ENCODE measurements around the gene MYO1H. TPM values are rescaled to one million over a fixed set of nuclear protein-coding genes. Genes with fewer than 3 reads are reported as not detected.
A peak's percentile ranks its signal among the peaks of the same experiment; 100 is the strongest.

MYO1H gene
- total RNA-seq, 1 experiment from 2014 or later, result not detected

DNA sequence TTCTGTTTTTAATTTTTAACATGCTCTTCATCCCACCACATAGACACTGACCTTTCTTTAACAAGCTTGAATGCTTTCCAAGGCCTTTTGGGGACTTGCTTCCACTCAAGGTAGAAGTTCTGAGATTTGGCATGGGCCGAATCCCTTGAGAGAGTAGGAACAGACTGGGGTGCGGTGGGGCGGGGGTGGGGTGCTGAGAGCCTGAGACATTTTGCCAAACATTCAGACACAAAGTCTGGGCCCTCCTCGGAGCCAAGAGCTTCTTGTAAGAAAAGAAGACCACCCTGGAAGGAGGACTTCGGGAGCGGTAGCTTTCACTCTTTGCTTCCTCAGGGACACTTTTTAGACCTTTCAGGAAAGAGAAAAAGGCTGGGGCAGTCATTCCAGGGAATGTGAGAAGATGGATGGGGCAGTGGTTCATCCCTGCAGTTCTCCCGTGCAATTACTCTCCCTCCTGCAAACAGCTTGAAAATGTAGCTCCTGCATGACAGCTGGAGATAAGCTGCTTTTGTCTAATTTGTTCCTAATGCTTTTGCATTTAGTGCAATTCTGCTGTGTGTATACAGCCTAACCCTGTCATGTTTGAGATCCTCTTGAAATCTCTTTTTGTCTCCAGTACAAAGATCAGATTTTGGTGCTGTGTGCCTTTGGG is 16.3 kb upstream of the MYO1H start:
- in situ Hi-C loops (cut with HindIII; ENCODE audit: low pct_unique_long_range_greater_than_20kb, low sequenced_read_pairs), result no loop called here
- no peak for DNase-seq (ENCODE audit: low read depth)

DNA sequence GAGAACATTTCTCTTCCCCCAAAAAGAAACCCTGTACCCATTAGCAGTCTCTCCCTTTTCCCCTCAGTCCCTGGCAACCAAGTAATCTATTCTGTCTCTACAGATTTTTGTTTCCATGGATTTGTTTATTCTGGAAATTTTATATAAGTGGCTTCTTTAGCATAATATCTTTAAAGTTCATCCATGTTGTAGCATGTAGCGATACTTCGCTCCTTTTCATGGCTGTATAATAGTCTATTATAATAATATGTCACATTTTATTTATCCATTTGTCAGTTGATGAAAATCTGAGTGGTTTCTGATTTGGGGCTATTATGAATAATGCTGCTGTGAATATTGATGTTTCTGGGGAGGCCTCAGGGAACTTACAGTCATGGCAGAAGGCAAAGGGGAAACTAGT is 12.8 kb upstream of the MYO1H start:
- in situ Hi-C loops (cut with HindIII; ENCODE audit: low pct_unique_long_range_greater_than_20kb, low sequenced_read_pairs), result no loop called here
- no peak for DNase-seq (ENCODE audit: low read depth)

DNA sequence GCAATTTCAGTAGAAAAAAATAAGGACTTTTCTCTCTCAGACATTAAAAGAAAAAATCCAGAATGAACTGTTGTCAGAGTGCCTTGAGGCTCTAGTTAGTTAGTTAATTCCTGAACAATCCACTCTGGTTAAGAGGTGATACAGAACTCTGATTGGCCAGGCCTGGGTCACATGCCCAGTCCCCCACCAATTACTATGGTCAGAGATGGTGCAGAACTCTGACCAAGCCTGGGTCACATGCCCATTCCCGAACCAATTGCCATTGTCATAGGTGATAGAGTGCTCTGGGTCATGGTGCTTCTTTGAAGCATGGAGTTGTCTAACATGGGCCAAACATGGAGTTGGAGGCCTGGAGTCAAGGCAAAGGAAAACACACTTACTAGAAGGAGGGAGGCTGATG is 11.1 kb upstream of the MYO1H start:
- DNase-seq (ENCODE audit: low read depth), result no peak
- in situ Hi-C loops (cut with HindIII; ENCODE audit: low pct_unique_long_range_greater_than_20kb, low sequenced_read_pairs), result no loop called here

DNA sequence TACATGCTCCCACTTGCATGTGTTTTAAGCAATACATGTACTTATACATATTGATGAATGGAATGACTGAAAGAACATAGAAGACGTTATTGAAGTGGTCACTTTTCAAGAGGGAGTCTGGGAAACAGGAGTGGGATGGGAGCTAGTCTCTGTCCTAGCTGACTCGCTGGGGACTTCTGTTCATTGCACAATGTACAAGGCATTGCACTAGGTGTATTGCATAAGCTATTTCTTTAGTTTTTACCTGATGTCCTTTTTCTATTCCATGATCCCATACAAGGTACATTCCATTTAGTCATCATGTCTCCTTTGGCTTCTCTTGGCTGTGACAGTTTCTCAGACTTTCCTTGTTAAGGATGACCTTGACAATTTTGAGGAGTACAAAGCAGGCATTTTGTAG is 4.0 kb upstream of the MYO1H start:
- no peak for DNase-seq (ENCODE audit: low read depth)
- in situ Hi-C loops (cut with HindIII; ENCODE audit: low pct_unique_long_range_greater_than_20kb, low sequenced_read_pairs), result no loop called here

DNA sequence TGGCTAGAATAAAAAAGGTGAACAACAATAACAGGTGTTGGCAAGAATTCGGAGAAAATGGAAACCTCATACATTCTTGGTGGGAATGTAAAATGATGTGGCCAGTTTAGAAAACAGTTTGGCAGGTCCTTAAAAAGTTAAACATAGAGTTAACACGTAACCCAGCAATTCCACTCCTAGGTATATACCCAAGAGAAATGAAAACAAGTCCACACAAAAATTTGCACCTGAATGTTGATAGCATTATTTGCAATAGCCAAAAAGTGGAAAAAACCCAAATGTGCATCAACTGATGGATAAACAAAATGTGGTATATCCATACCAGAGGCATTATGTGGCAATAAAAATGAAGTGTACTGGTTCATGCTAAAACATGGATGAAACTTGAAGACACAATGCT is 2.3 kb upstream of the MYO1H start:
- DNase-seq (ENCODE audit: low read depth), result no peak
- in situ Hi-C loops (cut with HindIII; ENCODE audit: low pct_unique_long_range_greater_than_20kb, low sequenced_read_pairs), result no loop called here

DNA sequence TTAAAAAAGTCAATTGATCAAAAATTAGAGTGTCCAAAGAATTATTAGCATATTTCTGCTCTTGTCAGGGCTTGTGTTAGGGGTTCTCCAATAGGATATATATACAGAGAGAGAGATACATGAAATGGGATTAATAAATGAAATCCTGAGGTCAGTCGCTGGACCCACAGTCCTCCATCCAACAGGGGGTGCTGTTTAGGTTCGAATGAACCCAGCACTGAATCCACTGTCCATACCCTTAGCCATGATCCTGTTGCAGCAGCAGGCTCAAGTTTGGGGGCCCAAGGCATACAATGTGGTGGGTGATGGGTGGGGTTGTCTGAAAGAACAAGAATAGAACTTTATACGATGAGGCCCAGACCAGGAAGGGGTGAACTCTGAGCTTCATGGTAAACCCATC is 780 bp upstream of the MYO1H start:
- in situ Hi-C loops (cut with HindIII; ENCODE audit: low pct_unique_long_range_greater_than_20kb, low sequenced_read_pairs), result no loop called here
- no peak for DNase-seq (ENCODE audit: low read depth)

DNA sequence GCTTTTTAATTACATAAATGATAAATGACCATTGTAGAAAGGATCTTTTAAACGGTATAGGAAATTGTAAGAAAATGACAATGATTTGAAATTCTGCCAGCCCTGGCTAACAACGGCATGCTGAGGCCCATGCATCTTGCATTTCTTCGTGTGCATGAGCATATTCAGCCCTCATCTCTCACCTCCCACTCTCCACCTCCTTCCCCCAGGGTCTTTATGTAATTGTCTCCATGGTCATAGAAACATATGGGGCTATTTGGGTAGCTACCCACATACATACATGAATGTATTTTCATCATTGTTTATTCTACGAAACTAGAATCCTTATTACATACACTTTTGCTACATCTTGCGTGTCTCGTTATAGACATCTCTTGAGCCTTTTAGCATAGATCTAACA is 4.5 kb downstream of the MYO1H start:
- in situ Hi-C loops (cut with HindIII; ENCODE audit: low pct_unique_long_range_greater_than_20kb, low sequenced_read_pairs), result no loop called here
- no peak for DNase-seq (ENCODE audit: low read depth)

DNA sequence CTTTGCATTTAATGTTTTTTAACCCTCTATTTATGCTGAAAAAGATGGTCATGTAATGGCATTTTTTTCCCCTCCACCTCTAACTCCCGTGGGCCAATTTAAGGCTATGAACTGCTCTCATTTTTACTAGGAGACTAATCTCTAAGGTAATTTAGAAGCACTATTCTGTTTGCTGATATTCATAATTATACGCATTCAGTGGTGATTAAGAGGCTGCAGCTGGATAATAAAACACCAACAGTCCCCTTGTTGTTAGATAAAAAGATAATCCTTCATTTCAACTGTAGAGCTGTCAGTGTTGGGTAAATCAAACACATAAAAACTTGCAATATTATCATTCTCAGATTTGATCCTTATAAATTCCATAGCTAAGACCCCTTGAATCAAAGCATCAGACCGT is 8.9 kb downstream of the MYO1H start:
- in situ Hi-C loops (cut with HindIII; ENCODE audit: low pct_unique_long_range_greater_than_20kb, low sequenced_read_pairs), result no loop called here
- no peak for DNase-seq (ENCODE audit: low read depth)

DNA sequence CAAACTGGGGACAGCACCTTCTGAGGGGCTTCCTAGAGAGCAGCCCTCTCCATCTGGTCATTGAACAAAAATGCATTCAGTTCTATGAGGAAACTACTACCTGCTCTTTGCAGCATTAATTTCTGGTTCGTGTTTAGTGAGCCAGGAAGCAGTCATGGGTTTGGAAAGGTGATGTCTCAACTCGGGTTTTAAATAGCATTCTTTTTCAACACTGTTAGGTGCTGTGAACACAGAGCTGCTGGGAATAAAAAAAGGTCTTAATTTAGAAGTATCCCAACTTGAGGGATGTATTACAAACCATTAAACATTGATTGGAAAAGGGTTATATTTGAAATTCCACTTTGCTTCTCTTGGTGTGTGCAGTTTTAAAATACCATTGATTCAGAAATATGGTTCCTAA is 9.3 kb downstream of the MYO1H start:
- in situ Hi-C loops (cut with HindIII; ENCODE audit: low pct_unique_long_range_greater_than_20kb, low sequenced_read_pairs), result no loop called here
- DNase-seq (ENCODE audit: low read depth), result no peak

DNA sequence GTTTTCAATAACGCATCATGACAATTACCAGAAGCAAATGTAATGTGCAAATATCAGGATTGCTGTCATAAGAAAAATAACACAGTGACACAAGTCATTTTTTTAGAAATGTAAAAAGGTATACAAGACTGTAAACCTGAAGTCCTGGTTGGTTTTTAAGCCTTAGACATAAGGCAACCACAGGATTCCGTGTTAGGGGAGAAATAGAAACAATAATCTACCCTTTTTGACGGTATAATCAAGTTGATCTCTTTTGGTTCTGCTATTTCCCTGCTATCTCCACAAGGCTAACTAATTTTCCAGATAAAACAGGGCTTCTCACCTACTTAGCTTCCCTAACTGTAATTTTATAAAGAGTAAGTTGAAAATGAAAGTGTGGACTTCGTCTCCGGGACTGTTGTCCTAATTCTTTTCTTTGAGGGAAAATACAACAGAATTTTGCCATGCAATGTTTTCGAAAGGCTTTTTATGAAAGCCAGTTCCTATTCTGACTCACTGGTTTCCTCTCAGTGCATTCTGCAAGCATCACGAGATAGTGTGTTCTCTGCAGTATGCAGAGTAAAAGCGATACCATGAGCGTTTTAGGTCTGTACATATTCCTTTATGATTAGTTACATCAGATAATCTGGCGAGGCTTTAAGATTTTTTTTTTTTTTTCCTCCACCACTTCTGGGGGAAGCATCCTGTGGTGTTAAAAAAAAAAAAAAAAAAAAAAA is 10.6 kb downstream of the MYO1H start:
- in situ Hi-C loops (cut with HindIII; ENCODE audit: low pct_unique_long_range_greater_than_20kb, low sequenced_read_pairs), result no loop called here
- no peak for DNase-seq (ENCODE audit: low read depth)

DNA sequence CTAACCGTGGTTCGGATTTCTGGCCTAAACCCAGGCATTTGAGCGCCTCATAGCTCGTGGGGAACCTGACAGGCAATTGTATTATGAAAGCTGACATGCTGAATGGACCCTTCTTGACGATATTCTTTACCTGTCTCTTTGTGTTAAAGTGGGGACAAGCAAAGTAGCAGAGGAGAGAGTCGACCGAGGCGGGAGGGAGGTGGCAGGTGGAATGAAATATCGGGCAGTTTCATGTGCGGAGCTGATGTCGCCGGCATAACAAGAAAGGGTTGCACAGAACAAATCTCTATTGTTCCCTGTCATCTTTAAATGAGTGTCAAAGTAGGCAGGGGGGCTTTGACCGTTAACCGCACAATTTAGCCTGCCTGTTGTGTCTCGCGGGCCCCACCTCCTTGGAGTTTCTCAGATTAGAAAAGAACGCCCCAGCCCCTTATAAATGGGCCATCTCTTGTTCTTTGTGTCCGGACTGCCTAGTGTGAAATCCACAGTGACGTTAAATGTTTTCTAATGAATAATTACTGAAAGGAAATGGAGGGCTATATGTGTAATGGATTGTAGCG is 11.5 kb downstream of the MYO1H start:
- DNase-seq (ENCODE audit: low read depth), result no peak
- in situ Hi-C loops (cut with HindIII; ENCODE audit: low pct_unique_long_range_greater_than_20kb, low sequenced_read_pairs), result no loop called here

DNA sequence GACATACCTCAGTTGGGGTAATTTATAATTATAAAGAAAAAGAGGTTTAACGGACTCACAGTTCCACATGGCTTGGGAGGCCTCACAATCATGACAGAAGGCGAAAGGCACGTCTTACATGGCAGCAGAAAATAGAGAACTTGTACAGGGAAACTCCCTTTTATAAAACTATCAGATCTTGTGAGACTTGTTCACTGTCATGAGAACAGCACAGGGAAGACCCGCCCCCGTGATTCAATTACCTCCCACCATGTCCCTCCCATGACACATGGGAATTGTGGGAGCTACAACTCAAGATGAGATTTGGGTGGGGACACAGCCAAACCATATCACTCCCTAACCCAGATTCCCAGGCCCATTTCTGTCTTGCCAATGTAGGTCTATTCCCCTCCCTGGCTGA is 22.1 kb downstream of the MYO1H start:
- in situ Hi-C loops (cut with HindIII; ENCODE audit: low pct_unique_long_range_greater_than_20kb, low sequenced_read_pairs), result no loop called here
- DNase-seq (ENCODE audit: low read depth), result no peak

DNA sequence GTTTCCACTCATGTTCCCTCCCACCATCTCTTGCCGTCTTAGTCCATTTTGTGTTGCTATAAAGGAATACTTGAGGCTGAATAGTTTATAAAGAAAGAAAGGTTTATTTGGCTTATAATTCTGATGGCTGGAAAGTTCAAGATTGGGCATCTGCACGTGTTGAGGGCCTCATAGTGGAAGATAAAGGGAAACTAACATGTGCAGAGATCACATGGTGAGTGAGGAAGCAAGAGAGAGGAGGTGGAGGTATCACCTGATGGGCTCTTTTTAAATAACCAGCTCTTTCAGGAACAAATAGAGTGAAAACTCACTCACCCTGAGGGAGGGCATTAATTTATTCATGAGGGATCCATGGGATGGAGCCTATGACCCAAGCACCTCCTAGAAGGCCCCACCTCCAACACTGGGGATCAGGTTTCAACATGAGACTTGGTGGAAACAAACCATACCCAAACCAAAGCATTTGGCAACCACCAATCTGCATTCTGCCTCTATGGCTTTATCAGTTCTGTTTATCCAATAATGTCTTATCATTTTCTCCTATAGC is 29.5 kb downstream of the MYO1H start:
- in situ Hi-C loops (cut with HindIII; ENCODE audit: low pct_unique_long_range_greater_than_20kb, low sequenced_read_pairs), result no loop called here
- no peak for DNase-seq (ENCODE audit: low read depth)

DNA sequence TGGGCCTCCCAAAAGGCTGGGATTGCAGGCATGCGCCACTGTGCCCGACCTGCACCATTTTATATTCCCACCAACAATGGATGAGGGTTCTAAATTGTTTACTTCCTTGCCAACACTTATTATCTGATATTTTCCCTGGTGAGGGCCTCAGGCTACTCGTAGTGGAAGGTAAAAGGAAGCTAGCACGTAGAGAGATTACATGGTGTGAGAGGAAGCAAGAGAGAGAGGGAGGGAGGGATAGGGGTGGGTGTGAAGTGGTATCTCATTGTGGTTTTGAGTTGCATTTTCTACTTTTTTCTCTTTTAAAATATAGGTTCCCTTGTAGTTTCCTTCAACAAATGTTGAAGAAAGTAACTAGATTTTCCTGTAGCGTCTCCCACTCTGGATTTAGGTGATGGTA is 30.9 kb downstream of the MYO1H start:
- DNase-seq (ENCODE audit: low read depth), result no peak
- in situ Hi-C loops (cut with HindIII; ENCODE audit: low pct_unique_long_range_greater_than_20kb, low sequenced_read_pairs), result no loop called here

DNA sequence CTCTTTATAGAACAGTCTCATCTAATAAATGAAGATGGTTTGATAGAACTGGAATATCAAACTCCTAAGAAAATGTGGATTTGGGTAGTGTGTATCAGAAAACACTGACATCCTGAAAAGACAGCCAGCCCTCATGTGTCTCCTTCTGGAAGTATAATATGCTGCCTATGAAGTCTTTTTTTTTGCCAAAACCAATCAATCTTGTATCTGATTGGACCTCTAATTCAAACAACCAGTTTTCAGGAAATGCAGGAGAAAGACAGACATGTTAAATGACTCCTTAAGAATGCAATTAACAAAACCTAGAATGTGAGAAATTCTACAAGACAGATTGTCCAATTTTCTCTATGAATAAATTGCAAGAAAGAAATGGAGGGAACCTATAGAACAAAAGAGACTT is 34.3 kb downstream of the MYO1H start:
- in situ Hi-C loops (cut with HindIII; ENCODE audit: low pct_unique_long_range_greater_than_20kb, low sequenced_read_pairs), result no loop called here
- DNase-seq (ENCODE audit: low read depth), result no peak

DNA sequence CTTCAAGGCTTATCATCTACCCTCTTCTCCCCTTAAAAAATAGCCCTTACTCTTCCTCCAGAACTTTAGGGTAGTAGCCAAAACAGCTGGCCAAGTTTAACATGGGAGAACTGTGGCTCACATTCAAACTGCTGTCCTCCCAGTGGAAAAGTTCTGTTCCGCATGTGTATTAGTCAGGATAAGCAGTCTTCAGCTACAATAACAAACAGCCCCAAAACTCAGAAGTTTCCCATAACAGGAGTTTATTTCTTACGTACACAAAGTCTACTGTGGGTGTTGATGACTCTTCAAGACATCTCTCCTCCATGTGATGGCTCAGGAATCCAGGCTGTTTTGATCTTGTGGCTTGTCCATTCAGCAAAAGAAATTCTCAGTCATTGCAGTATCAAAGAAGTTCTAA is 35.5 kb downstream of the MYO1H start:
- in situ Hi-C loops (cut with HindIII; ENCODE audit: low pct_unique_long_range_greater_than_20kb, low sequenced_read_pairs), result no loop called here
- no peak for DNase-seq (ENCODE audit: low read depth)

DNA sequence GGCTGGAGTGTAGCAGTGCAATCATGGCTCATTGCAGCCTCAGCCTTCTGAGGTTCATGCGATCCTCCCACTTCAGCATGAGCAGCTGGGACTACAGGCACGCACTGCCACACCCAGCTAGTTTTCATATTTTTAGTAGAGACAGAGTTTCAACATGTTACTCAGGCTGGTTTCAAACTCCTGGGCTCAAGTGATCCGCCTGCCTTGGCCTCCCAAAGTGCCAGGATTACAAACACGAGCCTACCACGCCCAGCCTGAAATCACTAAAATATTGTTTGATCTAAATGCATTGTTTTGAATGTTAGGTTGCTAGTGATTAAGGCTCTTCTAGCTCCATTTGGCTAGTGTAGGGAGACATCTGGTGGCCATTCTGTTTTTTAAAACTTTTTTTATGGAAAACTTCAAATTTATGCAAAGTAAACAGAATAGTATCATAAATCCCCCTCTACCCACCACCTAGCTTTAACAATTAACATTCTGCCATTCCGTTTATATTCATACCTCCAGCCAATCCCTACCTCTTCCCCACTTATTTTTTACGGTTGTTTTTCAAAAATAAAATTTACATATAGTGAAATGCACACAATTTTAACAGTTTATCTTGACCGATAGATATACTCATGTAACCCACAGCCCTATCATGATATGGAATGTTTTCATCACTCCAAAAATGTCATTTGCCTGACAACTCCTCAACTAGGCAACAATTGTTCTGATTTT is 37.8 kb downstream of the MYO1H start:
- peak; percentile 34 for DNase-seq (ENCODE audit: low read depth)
- in situ Hi-C loops (cut with HindIII; ENCODE audit: low pct_unique_long_range_greater_than_20kb, low sequenced_read_pairs), result no loop called here

DNA sequence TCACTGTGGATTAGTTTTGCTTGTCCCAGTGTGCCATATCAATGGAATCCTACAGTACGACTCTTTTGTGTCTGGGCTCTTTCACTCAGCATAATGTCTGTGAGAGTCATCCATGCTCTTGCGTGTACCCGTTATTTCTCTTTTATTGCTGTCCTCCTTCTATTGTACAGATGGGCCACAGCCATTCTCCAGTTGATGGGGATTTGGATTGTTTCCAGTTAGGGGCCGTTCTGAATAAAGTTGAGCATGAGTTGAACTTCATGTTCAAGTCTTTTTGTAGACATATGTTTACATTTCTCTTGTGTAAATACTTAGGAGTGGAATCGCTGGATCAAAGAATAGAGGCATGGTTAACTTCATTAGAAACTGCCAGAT is 38.3 kb downstream of the MYO1H start:
- DNase-seq (ENCODE audit: low read depth), result no peak
- in situ Hi-C loops (cut with HindIII; ENCODE audit: low pct_unique_long_range_greater_than_20kb, low sequenced_read_pairs), result no loop called here
